Posterior vena cava (tissue), 2 donors: Measurements from ENCODE around the gene PTPRD. TPM values are rescaled to one million over a fixed set of nuclear protein-coding genes. Genes with fewer than 3 reads are reported as not detected.

Experiments used
- DNase-seq: peaks from one replicate; pipeline ENCODE4 v3.0.0-alpha.2; 2020; ENCODE audit warnings: low spot score
- intact Hi-C, 2 donors: fragments of 100-400 bp; cut with DNase I; formaldehyde crosslinking; loops; one replicate each; pipeline versions ENCODE4 v1.14.1 to v1.14.2; 2022 to 2023
- total RNA-seq, 2 donors: library from RNA; stranded (reverse); fragmentation: NEBNext Ultra II Directional; extraction: Animal tissue kit (Norgen Biotek cat#: 25700); gene quantifications; one replicate each; pipeline ENCODE4 v1.2.1, GENCODE V29; 2021
- donor health status: DM: yes; HTN: yes; CAD: no.
- donor health status: DM: yes; HTN: yes; CAD: no.

The PTPRD gene
- total RNA-seq, 2 donors from 2014 or later: 21.4 to 51.2 TPM

DNA sequence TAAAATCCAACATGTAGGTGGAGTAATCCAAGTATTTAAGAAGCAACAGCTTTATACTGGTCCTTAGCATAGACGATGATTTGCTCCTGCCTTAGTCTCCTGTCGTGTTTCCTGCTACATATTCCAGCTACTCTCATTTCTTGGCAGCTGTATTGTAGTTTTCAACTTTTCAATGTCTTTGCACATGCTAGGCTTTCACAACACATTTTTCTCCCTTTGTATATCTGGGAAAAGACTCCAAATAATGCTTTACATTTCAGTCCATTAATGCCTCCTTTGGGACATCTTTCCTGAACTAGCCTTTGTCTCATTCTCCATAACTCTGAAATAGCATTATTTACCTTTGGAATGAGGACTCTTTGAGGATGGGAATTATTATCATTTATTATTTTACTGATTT is 508.0 kb downstream of the PTPRD start:
- intact Hi-C loops: no loop called here
- DNase-seq: no peak

DNA sequence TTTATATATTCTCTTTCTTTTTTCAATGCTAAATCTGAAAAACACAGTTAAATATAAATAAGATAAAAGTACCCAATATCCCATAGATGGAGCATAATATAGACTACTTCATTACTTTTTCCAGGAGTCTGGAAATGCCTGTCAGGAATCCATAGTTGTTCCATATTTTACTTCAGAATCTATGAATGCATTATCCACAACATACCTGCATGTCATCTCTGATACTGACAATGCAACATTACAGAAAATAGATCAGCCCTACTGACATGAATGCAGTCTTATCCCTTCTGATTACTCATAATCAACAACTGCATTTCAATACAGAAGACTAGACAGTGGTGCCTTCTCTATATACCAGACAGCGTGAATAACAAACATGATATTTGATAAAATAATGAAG is 517.6 kb downstream of the PTPRD start:
- intact Hi-C loops: no loop called here
- DNase-seq: no peak

DNA sequence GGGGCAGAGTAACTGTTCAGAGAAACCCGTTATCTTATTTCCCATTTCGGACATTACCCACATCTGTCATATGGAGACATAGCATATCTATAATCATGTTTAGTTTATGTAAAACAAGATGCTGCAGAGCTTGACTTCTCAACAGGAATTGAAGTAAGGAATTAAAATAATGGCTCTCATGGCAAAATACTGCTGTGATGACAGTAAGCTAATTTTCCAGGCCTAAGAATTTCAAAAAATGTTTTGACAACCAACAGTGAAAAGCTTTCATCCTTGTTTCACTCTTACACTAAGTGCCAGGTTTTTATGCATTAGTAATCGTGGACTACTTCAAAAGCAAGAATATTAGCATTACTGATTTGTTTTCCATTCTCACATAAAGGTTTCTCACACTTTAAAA is 518.2 kb downstream of the PTPRD start:
- no peak for DNase-seq
- intact Hi-C loops: no loop called here

DNA sequence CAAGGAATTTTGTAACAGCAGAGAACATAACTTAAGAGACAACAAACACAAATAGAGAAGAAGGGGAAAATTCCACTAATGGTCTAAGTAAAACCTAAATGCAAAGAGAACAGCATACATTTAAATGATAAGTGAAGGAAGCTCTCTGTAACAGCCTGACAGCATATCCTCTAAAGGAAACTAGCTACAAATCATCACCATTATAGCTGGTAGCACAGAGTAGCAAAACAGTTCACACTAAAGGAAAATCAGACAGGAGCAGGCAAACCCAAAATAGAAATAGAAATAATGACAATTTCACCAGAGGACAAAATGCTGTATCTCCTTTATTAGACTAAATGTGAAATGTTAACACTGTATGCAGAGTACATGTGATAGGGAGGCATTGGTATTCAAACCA is 532.8 kb downstream of the PTPRD start:
- intact Hi-C loops: no loop called here

DNA sequence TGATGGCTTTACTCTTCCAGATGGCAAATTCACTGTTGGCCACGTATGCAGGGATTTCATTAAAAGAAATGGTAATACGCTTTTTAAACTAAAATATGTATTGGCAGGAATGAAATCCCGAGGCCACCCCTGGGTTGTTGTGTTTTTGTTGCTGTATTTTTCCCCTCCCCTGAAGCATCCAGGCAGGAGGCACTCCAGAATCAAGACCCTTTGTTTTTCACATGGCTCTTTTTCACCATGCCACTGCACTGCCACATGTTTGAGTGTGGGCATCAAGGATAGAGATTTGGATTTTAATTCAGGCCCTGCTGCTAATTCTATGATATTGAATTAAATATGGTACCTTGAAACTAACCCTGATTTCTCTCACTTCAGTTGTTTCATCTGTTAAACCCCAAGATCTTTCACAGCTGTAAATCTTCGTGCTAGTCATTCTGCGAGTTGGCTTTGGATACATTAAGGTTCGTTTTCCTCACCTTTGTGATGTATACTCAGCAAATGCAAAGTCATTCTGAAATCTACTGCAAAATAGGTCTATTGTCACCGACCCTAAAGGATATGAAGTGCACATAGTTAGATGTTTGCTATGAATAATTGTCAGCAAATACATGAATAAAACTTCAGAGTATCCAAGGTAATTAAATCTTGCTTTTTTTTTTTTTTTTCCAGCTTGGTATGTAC is 533.4 kb downstream of the PTPRD start:
- intact Hi-C loops: no loop called here

More for the DNA sequence above, 532.8 kb downstream of the PTPRD start:
- no peak for DNase-seq

DNA sequence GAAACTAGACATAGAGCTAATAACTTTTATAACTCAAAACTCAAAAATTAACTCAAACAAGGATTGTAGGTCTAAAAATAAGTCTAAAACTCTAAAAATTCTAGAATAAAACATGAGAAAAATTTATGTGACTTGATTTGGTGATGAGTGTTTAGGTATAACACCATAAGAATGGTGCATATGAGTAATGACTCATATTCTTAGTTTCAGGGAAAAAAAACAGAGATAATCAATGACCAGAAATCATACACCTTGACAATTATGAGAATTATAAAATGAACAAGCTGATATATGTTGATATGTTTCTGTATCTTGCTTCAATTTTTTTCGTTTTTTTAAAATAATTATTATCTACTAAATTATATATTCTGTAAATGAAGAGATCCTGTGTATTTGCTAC is 541.2 kb downstream of the PTPRD start:
- no peak for DNase-seq
- intact Hi-C loops: no loop called here

More for the DNA sequence above, 533.4 kb downstream of the PTPRD start:
- no peak for DNase-seq

DNA sequence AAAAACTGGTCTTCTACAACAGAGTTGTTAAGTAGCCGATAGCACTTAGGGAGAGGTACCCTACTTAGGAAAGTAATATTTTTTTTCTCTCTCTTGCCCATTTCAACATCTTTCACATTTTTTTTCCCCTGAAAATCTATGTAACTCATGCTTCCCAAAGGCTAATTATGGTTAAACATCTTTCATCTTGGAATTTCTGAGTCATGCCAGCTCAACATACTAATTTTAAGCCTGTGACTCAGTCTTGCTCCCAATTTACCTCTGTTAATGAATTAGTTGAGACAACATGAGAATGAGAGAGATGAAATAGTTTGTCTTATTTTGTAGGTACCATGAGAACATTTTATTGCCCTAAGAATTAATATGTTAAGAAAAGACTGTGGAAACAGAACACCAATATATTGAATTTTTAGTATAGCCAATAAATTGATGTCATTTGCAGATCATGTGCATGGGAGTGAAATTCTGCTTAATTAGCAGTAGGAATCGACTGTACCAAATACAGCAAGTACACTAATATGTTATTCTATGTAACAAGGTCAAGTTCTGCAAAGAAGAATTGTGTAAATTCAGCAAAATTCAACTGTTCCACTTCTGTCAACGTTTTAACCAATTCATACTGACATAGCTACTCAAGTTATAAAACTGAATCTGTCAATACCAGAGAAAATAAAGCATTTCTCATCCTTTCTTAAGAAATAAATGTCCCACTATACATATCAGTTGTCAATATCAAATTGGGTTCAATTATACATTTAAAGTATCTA is 550.0 kb downstream of the PTPRD start:
- DNase-seq: no peak
- intact Hi-C loops: no loop called here

DNA sequence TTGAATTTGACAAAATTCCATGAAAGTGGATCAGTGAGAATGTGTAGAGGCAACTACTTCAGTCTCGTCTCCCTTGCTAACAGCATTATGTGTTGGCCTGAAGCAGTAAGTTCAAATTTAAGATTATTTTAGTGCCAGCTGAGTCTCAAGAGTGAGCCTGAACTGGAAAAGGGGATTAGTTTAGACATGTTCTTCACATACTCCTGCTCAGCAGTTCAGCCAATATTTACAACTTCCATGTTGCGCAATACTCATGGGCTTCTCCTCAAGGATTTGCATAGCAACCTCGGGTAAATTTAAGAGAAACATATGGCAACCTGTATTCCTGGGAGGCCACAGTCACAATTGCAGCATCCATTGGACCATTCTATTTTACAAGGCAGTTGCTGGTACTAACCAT is 553.8 kb downstream of the PTPRD start:
- DNase-seq: no peak
- intact Hi-C loops: no loop called here

DNA sequence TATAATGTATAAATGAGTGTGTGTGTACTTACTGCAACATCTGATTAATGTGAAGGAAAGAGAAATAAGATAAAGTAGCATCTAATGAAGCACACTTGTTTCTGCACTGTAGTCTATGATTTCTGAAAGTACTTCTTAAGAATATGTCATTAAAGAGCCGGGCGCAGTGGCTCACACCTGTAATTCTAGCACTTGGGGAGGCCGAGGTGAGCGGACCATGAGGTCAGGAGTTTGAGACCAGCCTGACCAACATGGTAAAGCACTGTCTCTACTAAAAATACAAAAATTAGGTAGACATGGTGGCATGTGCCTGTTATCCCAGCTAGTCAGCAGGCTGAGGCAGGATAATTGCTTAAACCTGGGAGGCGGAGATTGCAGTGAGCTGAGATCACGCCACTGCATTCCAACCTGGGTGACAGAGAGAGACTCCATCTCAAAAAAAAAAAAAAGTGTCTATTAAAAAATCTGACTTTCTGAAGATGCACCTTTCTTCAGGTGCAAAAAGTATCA is 556.9 kb downstream of the PTPRD start:
- DNase-seq: peak; percentile 62
- intact Hi-C loops: no loop called here

DNA sequence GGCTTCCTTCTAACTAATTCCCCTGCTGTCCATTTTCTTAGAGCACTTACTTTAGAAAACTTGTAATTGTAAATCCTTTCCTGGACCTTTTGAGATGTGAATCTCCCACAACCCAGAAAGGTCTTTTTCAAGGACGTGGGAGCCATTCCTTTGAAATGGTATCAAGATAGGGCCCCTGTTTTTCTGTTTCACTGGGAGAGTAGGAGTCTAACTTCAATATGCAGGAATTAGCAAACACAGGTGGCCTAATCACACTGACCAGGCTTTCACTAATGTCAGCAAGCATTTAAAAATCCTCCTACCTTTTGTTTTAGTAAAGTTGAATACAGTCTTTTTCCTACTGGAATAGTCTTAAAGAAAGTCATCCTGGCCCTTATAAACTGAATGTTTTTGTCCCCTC is 558.3 kb downstream of the PTPRD start:
- no peak for DNase-seq
- intact Hi-C loops: no loop called here

DNA sequence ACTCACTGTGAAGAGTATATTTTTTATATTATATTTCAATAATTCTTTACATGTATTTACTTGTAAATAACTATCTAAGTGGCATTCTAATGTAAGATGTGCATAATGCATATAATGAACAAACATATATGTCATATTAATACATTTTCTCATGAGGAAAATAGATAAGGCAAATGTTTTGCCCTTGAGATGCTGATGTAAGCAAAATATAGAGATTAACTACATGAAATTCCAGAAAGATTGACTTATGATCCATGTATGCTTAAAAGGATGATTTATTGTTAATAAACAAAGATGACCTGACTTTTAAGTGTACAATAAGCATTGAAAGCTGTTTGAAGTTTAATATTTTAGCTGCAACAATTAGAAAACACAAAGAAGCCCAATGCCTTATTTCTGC is 559.9 kb downstream of the PTPRD start:
- DNase-seq: no peak
- intact Hi-C loops: no loop called here

DNA sequence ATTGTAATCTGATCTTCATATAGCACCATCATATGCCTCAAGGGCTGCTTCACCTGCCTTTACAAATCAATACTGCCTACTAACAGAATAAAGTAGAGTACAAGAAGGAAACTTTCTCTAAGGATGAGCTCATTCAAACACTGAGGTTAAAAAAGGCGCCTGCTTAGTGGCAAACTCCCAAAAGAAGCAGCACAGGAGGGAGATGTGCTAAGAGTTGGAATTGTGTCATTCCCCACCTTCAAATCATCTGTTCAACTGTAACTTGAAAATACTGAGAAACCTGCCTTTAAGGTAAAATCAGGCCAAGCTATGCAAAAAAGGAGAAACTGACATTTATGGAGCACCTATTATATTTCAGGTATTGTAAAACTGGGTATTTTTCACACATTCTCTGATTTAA is 560.6 kb downstream of the PTPRD start:
- intact Hi-C loops: no loop called here
- DNase-seq: no peak

DNA sequence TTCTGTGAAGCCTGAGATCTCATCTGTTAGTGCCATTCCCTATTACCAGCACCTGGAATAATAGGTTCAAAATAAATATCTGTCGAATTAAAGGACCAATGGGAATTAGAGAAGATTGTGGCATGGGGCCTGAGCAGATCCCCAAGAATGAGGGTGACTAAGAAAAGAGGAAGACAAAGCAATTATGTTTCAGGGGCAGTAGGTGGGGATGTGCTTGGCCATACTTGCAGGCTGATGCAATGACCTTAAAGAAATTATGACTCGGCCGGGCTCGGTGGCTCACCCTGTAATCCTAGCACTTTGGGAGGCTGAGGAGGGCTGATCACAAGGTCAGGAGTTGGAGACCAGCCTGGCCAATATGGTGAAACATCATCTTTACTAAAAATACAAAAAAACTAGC is 562.8 kb downstream of the PTPRD start:
- intact Hi-C loops: no loop called here
- DNase-seq: no peak

DNA sequence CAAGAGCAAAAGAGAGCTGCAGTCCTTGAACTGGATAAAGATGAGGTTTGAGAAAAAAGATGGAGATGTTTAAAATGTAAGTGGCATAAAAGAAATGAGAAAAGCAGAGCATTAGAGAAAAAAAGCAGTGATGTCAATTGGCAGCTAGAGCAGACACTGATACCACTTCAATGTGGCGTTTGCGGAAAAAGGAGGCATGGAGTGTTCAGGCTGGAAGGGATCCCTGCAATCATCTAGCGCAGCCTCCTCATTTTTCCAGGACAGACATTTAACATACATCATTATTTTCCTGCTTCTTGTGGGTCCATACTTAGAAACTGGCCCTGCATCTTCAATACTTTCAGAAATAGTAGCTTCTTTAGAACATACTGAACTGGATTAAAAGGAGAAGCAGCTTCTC is 563.8 kb downstream of the PTPRD start:
- no peak for DNase-seq
- intact Hi-C loops: no loop called here

DNA sequence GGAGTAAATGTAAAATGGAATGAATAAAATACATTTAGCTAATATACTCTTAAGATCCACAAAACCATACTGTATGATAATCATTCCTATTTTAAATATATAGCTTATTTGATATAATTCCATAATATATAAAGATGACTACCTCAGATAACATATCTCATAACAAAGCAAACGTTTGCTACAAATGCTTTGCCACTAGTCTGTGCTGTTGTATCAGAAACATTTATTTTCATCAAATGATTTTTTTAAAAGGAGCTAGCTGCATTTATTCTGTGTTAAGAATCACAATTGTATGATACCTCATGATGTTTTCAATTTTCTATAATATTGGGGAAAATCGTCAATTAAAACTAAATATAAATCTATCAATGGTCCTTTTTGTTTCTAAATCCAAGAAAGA is 567.2 kb downstream of the PTPRD start:
- intact Hi-C loops: no loop called here

DNA sequence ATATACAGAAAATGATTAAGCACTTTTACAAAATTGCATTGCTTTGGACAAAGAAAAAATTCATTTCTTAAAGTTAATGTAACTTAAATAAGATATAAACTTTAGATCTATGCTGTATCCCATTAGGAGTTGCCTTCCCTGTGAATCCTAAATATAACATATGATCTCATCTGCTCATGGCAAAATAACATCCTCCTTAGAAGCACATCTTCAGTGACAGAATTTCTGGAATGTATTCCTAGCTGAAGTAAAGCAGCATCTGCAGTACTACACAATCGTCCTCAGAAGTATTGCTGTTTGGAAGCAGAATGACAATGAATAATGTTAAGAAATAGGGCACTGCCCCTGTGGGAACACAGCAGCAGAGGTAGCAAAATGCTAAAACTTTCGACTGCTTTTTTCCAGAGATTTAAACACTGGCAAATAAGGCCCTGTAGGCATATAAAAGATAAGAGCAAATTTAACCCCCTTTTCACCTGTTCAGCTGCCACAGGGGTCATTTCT is 571.0 kb downstream of the PTPRD start:
- no peak for DNase-seq
- intact Hi-C loops: no loop called here

More for the DNA sequence above, 567.2 kb downstream of the PTPRD start:
- DNase-seq: no peak

DNA sequence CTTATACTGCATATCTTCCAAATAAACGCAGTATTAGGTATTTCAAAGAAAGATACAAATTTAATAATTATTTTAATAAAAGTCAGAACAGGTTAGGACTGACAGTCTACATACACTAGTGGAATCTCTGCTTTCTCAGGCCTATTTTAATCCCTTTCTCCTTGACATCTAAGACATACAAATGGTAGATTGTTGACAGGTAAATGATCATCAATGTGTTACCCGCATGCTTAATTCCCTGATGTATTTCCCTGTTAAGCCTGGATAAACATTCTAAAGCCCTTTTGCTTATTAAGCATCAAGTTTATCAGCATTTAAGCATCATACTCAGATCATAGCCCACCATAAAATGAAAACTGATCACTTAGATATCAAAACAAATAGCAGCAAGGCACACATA is 576.7 kb downstream of the PTPRD start:
- intact Hi-C loops: no loop called here
- no peak for DNase-seq

DNA sequence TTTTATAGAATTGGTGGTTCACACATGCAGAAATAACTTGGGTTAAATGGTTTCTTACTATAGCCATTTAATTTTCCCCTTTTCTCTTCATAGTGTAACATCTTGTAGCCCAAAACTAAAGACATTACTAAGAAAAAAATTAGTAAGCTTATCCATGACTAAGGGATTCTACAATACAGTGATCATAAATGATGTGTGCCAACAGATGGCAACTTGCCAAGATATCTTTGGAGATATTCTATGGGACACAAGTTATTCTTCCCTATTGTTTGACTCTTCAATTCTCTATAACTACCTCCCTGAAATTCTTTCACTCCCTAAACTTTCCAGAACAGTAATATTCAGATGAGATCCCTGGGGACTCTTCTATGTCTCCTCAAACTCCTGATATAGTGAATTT is 580.6 kb downstream of the PTPRD start:
- no peak for DNase-seq
- intact Hi-C loops: no loop called here

DNA sequence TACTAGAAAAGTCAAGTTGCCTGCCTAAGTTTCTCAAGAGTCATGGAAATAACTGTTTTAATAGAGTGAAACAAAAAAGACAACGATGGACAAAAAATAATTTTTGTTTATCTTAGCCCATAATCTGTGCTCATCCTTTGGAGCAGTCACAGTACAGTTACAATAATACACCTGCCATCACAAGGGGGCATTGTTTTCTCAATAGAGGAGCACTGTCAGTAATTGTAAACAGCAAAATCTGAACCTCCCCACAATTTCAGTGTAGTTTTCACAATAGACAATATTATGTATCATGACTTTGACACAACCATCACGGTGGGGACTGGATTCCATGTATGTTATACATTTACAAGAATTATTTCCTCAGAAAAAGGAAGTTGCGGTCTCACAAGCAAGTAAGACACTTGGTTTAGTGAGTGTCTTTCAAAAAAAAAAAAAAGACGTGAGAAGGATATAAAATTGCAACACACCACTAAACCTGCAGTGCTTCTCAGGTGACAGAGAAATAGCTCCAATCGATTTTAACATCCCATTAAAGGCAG is 586.3 kb downstream of the PTPRD start:
- intact Hi-C loops: no loop called here
- no peak for DNase-seq

DNA sequence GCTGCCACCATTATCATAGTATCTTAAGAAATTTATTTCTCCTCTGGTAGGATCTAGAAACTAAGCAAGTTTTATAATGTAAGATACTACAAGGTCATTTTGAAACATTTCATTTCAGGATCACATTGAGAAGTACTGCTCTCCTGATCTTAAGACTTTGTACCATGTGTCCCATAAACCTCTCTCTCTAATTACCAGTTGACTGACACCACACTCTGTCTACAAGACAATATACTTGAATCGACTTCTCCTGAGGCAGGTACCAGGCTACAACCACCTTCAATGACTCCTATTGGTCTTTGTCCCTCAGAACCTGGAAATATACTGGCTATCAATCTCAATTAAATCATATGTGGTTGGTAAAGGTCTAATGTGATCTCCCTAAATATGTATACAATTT is 597.0 kb downstream of the PTPRD start:
- intact Hi-C loops: no loop called here

More for the DNA sequence above, 597.0 kb downstream of the PTPRD start:
- DNase-seq: no peak
